Activated CD8-positive, alpha-beta memory T cell treated with anti-CD3 and anti-CD28 coated beads, Interleukin-2, amount 10 ng/mL, durations not matched to agents 7 days and 5 days (primary cell): Measurements from ENCODE around the gene BIN2. TPM values are rescaled to one million over a fixed set of nuclear protein-coding genes. Genes with fewer than 3 reads are reported as not detected.

Experiments used
- ATAC-seq: fragments of 150-1000 bp; cut with Tn5 transposase; one replicate; pipeline ENCODE4 v1.10.0; 2021; ENCODE audit warnings: moderate library complexity
- CTCF ChIA-PET: fragments of 350-600 bp; sonication (Branson Sonifier 250); formaldehyde crosslinking; loops from one replicate; lab custom pipeline; 2021; ENCODE audit warnings: antibody characterized with exemption; lab: Charles Lee
- DNase-seq: peaks from one replicate; pipeline ENCODE4 v3.0.0-alpha.2; 2020
- H3K27ac Mint-ChIP-seq: one replicate; pipeline ENCODE4 v1.8.0; 2021; ENCODE audit warnings: mild to moderate bottlenecking, mixed read lengths
- H3K27me3 Mint-ChIP-seq: one replicate; pipeline ENCODE4 v1.8.0; 2021; ENCODE audit warnings: mixed read lengths
- H3K36me3 Mint-ChIP-seq: one replicate; pipeline ENCODE4 v1.8.0; 2021; ENCODE audit warnings: mild to moderate bottlenecking, mixed read lengths
- H3K4me1 Mint-ChIP-seq: one replicate; pipeline ENCODE4 v1.8.0; 2021; ENCODE audit warnings: mixed read lengths
- H3K4me3 Mint-ChIP-seq: one replicate; pipeline ENCODE4 v1.8.0; 2021; ENCODE audit warnings: mild to moderate bottlenecking, moderate library complexity, mixed read lengths
- H3K9me3 Mint-ChIP-seq: one replicate; pipeline ENCODE4 v1.8.0; 2022; ENCODE audit warnings: low read depth, mixed read lengths
- total RNA-seq, 2 experiments: library from RNA; stranded (reverse); gene quantifications; one replicate each; pipeline ENCODE4 v1.2.3, GENCODE V29; 2021

The BIN2 gene
- total RNA-seq, 2 experiments from 2014 or later, result 109 to 147 TPM

DNA sequence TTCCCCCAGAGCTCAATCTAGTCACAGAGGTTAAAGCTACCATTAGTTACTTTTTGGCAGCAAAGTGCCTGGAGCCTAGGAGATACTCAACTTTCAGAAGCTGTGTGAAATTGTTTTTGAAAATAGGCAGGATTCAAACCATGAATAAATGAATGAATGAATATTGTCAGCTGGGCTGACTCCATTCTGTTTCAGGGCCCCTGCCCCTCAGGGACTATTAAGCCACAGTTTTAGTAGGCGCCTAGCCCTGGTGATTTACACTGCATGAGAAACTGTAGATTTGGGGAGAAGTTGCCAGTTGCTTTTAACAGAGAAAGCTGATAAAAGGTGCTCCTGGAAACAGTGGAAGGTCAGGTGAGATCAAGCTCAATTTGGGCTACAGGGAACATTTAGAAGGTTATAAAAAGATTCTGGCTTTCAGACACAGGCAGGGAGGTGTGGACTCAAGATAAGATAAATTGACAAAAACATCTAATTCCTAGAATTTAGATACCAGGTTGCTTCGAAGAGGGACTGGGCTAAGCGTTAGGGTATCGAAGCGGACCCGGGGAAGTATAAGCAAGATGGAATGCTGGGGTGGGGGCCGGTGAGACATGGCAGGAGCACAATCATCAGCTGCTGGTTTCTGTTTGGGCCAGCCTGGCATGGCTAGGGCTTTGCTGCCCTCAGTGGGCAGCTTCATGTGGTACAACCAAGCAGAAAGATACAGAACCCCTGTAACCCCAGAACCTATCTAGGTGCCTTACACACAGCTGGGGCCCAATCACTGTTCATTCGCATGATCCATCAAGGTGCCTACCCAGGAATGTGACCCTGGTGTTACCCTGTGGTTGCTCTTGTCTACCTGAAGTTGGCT, 37.4 kb upstream of the BIN2 start:
- Mint-ChIP-seq H3K4me1 (no peaks in the 10 kb centered on the region), H3K27ac (no peak overlapping the region), H3K36me3 (peaks cover 25% of the 10 kb centered on the region), H3K4me3 (no peak overlapping the region), H3K9me3 (no peaks in the 10 kb centered on the region), H3K27me3 (no peaks in the 10 kb centered on the region)
- DNase-seq, result no peak
- ATAC-seq, result no peak
- CTCF ChIA-PET, result interaction anchor here (0.8 to 1.6 kb wide), 4 partner anchors 10 to 21 kb away, joined by 4 to 13 read pairs (median 6); no protein-coding TSS in a partner anchor

DNA sequence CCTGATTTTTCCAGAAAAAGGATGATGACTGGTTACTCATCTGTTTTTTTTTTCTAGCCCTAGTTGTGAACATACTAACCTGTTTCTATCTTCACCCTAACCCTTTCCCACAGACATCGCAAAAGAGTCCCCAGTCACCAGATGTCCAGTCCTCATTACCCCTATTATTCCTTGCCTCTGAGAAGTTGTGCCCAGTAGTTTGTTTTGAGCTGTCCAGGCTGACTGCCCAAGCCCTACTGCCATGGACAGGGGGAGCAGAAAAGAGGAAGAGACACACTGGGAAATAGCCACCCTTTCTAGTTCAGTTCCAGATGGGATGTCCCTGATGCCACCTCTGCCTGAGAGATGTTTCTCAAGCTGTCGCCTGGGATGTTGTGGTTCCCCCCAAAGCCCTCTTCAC, 36.3 kb upstream of the BIN2 start:
- no peaks in the 10 kb centered on the region for H3K27me3 Mint-ChIP-seq
- ATAC-seq (no peak), DNase-seq (no peak)
- no peaks in the 10 kb centered on the region for H3K9me3 Mint-ChIP-seq
- CTCF ChIA-PET, result interaction anchor here (1.4 to 1.5 kb wide), 2 partner anchors 9 to 17 kb away, joined by 4 to 13 read pairs; no protein-coding TSS in a partner anchor
- H3K36me3 Mint-ChIP-seq, result peaks cover 28% of the 10 kb centered on the region
- H3K4me1 Mint-ChIP-seq, result no peaks in the 10 kb centered on the region
- H3K4me3 Mint-ChIP-seq, result no peak overlapping the region
- H3K27ac Mint-ChIP-seq, result no peak overlapping the region

GRCh38 chr12:51359851-51360250, 35.9 kb upstream of the BIN2 start:
- DNase-seq (no peak), ATAC-seq (no peak)
- Mint-ChIP-seq H3K27ac (no peak overlapping the region), H3K9me3 (no peaks in the 10 kb centered on the region), H3K27me3 (no peaks in the 10 kb centered on the region), H3K4me1 (no peaks in the 10 kb centered on the region), H3K36me3 (peaks cover 31% of the 10 kb centered on the region), H3K4me3 (no peak overlapping the region)
- CTCF ChIA-PET, result interaction anchor here (1.1 kb wide), 1 partner anchor 24 kb away, joined by 4 read pairs; no protein-coding TSS in a partner anchor

- no peaks in the 10 kb centered on the region for H3K4me1 Mint-ChIP-seq
- DNase-seq (no peak), ATAC-seq (no peak)
- H3K36me3 Mint-ChIP-seq, result peaks cover 28% of the 10 kb centered on the region
- no peaks in the 10 kb centered on the region for H3K27me3 Mint-ChIP-seq
- CTCF ChIA-PET, result interaction anchor here (0.5 to 0.8 kb wide), 2 partner anchors 9 to 10 kb away, joined by 3 to 4 read pairs; no protein-coding TSS in a partner anchor
- H3K4me3 Mint-ChIP-seq, result no peak overlapping the region
- no peaks in the 10 kb centered on the region for H3K9me3 Mint-ChIP-seq
- H3K27ac Mint-ChIP-seq, result no peak overlapping the region
Observed at GRCh38 chr12:51358496-51358895, 34.5 kb upstream of the BIN2 start.

- Mint-ChIP-seq H3K27ac (no peak overlapping the region), H3K27me3 (no peaks in the 10 kb centered on the region), H3K4me3 (no peak overlapping the region), H3K36me3 (peaks cover 28% of the 10 kb centered on the region), H3K4me1 (no peaks in the 10 kb centered on the region), H3K9me3 (no peaks in the 10 kb centered on the region)
- DNase-seq, result no peak
- no peak for ATAC-seq
- CTCF ChIA-PET, result interaction anchor here (0.8 kb wide), 1 partner anchor 8 kb away, joined by 3 read pairs; no protein-coding TSS in a partner anchor
Observed at GRCh38 chr12:51357374-51358047, 33.5 kb upstream of the BIN2 start.

DNA sequence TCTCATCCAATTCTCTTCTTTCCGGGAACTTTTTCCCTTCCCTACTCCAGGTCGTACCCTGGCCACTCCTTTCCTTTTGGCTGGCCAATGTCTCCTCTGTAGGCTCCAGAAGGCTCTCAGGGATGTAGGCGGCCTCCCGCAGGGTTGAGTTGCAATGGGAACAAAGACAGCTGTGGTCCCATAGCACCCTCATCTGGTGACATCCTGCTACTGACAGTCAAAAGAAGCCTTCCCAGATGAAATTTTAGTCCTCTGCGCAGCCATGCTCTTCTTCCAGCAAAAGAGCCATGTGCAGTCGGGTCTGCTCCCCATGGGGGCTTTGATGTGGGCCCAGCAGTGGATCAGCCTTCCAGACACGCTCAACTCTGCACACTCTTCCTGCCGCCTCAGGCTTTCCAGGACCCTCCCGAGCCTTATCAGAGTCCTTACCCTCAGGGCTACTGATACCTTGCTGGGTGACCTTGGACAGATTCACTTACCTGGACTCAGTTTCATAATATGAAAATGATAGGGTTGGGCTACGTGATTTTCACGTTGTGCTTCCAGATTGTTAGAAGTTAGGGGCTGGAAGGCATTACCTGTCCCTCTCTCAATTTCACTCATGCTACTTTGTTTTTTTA, 28.0 kb upstream of the BIN2 start:
- DNase-seq (peak; percentile 52), ATAC-seq (peak; percentile 47)
- Mint-ChIP-seq H3K4me3 (no peak overlapping the region), H3K27ac (no peak overlapping the region), H3K36me3 (peaks cover 11% of the 10 kb centered on the region), H3K27me3 (no peaks in the 10 kb centered on the region), H3K4me1 (no peaks in the 10 kb centered on the region), H3K9me3 (no peaks in the 10 kb centered on the region)
- CTCF ChIA-PET, result interaction anchor here (0.5 to 4.4 kb wide), 15 partner anchors 9 to 831 kb away, joined by 3 to 39 read pairs (median 4); partner anchors contain the start of gene GALNT6

- ATAC-seq (no peak), DNase-seq (no peak)
- CTCF ChIA-PET, result interaction anchor here (0.9 to 4.4 kb wide), 5 partner anchors 8 to 89 kb away, joined by 3 to 39 read pairs (median 3); no protein-coding TSS in a partner anchor
- Mint-ChIP-seq H3K27me3 (no peaks in the 10 kb centered on the region), H3K36me3 (peaks cover 1% of the 10 kb centered on the region), H3K4me3 (no peak overlapping the region), H3K27ac (no peak overlapping the region), H3K9me3 (no peaks in the 10 kb centered on the region), H3K4me1 (no peaks in the 10 kb centered on the region)
Observed at GRCh38 chr12:51349026-51349425, 25.1 kb upstream of the BIN2 start.

GRCh38 chr12:51348116-51348515, 24.1 kb upstream of the BIN2 start:
- Mint-ChIP-seq H3K4me3 (no peak overlapping the region), H3K36me3 (no peaks in the 10 kb centered on the region), H3K9me3 (no peaks in the 10 kb centered on the region), H3K4me1 (no peaks in the 10 kb centered on the region), H3K27ac (no peak overlapping the region), H3K27me3 (no peaks in the 10 kb centered on the region)
- CTCF ChIA-PET, result no interaction called here
- DNase-seq, result no peak
- no peak for ATAC-seq

GRCh38 chr12:51346581-51346980, 22.6 kb upstream of the BIN2 start, which contains the start of gene CELA1:
TSS of gene CELA1 (minus strand) at chr12:51346679. CDS start at chr12:51346638, 41 bp downstream.
- H3K4me1 Mint-ChIP-seq, result peaks cover 1% of the 10 kb centered on the region
- no peaks in the 10 kb centered on the region for H3K9me3 Mint-ChIP-seq
- H3K4me3 Mint-ChIP-seq, result no peak within 1 kb of the TSS
- H3K36me3 Mint-ChIP-seq, result no peaks in the 10 kb centered on the region
- no peak within 1 kb of the TSS for H3K27ac Mint-ChIP-seq
- no peak for ATAC-seq
- DNase-seq, result no peak
- CTCF ChIA-PET, result no interaction called here
- H3K27me3 Mint-ChIP-seq, result no peaks in the 10 kb centered on the region

DNA sequence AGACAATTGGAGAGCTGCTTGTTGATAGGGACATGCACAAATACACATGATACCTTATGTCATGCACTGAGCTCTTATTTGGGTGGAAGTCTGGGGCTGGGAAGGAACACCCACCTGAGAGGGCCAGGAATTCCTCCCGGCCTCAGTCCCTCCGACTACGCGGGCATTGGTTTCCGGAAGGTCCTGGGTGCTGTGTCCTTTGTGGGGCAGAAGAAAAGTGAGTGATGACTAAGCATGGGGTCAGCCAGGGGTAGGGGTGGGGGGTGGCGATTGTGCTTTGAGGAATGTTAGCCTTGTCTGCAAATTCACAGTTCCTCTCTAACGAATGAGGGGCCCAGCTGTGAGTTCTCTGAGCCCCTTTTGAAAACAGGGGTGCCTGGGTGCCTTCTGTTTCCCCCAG, 21.7 kb upstream of the BIN2 start:
- Mint-ChIP-seq H3K4me3 (no peak overlapping the region), H3K9me3 (no peaks in the 10 kb centered on the region), H3K36me3 (no peaks in the 10 kb centered on the region), H3K4me1 (peaks cover 7% of the 10 kb centered on the region), H3K27me3 (no peaks in the 10 kb centered on the region), H3K27ac (no peak overlapping the region)
- ATAC-seq, result no peak
- CTCF ChIA-PET, result interaction anchor here (0.7 kb wide), 1 partner anchor 76 kb away, joined by 3 read pairs; no protein-coding TSS in a partner anchor
- no peak for DNase-seq

DNA sequence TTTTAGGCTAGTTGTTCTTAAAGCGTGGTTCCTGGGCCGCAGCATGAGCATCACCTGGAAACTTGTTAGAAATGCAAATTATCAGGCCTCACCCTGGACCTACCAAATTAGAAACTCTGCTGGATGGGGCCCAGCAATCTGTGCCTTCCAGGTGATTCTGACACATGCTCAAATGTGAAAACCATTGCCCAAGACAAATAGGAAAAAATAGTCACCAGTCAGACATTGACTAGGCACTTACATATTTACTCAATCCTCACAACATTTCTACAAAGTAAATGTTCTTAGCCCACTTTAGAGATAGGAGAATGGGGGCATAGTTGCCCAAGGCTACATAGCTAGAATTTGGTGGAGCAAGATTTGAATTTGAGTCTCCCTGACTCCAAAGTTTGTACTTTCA, 19.2 kb upstream of the BIN2 start:
- ATAC-seq (no peak), DNase-seq (no peak)
- Mint-ChIP-seq H3K4me1 (peaks cover 7% of the 10 kb centered on the region), H3K4me3 (no peak overlapping the region), H3K27ac (no peak overlapping the region), H3K9me3 (no peaks in the 10 kb centered on the region), H3K27me3 (no peaks in the 10 kb centered on the region), H3K36me3 (no peaks in the 10 kb centered on the region)
- CTCF ChIA-PET, result interaction anchor here (1.0 to 4.2 kb wide), 5 partner anchors 8 to 578 kb away, joined by 3 to 81 read pairs (median 4); partner anchors contain the start of gene SMAGP

DNA sequence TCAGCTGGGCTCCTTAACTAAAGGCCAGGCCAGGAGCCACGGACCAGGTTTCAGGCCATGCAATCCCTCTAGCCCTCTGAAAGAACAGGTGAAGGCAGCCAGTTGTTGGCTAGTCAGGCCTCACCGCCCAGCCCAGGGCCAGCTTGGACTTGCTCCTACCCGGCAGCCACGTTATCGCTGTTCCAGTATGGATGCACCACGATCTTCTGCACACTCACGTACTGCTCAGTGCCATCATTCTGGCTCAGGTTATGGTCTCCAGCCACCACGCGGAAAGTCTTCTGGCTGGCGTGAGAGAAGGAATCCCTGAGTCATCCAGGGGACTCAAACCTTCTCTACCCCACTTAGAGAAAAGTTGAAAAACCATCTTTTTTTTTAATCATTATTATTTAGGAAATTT, 18.4 kb upstream of the BIN2 start:
- Mint-ChIP-seq H3K27me3 (no peaks in the 10 kb centered on the region), H3K36me3 (no peaks in the 10 kb centered on the region), H3K27ac (no peak overlapping the region), H3K4me3 (no peak overlapping the region), H3K4me1 (peaks cover 7% of the 10 kb centered on the region), H3K9me3 (no peaks in the 10 kb centered on the region)
- DNase-seq (no peak), ATAC-seq (no peak)
- CTCF ChIA-PET, result interaction anchor here (1.0 to 4.2 kb wide), 16 partner anchors 9 to 577 kb away, joined by 3 to 81 read pairs (median 11); partner anchors contain the start of genes BIN2, DAZAP2, LETMD1 and SMAGP
